ENCODE results near the gene PIAS4. TPM values are rescaled to one million over a fixed set of nuclear protein-coding genes. Genes with fewer than 3 reads are reported as not detected.
A peak's percentile ranks its signal among the peaks of the same experiment; 100 is the strongest.

The PIAS4 gene
- total and polyA plus RNA-seq, 9 of the 15 experiments (the other 6 are each of a cell fraction or from before 2014, with no cell fraction given) = 0.27 to 34.9 (median 14.4) TPM

DNA sequence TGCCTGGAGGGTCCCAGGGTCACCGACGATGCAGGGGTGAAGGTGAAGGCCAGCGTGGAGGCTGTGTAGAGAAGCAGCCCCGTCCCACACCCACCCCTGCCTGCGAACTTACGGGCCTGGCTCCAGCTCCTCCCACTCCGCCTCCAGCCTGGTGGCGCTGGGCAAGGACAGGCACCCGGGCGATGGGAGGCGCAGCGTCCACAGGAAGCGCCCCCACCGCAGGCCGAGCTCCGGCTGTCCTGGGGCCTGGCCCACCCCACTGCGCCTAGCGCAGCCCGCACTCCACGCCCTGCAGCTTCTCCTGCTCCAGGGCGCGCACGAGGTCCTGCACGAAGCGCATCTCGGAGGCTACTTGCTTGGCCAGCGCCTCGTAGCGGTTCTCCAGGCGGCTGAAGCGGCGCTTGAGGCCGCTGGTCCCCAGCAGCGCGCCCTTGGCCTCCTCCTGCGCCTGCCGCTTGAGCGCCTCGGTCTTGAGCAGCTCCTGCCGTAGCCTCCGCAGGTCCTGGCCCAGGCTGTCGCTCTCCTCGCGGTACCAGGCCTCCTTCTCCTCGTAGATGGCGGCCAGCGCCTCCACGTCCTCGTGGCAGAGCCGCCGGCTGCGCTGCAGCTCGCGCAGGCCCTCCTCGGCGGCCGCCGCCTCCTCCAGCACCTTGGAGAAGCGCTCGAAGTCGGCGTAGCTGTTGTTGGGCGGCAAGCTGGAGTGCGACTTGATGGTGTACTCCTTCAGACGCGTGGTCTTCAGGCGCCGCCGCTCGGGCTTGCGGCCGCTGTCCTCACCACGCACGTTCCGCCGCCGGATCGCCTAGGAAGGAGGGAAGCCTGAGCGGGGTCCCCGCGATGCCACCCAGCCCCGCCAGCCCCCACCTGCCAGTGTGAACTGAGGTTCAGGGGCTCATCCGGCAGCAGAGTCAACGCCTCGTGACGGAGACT lies 48.4 kb upstream of the PIAS4 start:
- H3K36me3 ChIP-seq (ENCODE audit: control insufficient read depth, insufficient read depth, low read length) = peaks cover 62% of the 10 kb centered on the region; the same call in 2 of the 3 replicates
- H3K27me3 ChIP-seq (ENCODE audit: control insufficient read depth in 2 of 2, insufficient read depth in 2 of 2, low read length in 2 of 2) = no peaks in the 10 kb centered on the region
- H3K9ac ChIP-seq (ENCODE audit: insufficient read depth in 1 of 2, low read depth in 2 of 2, low read length in 2 of 2) = no peak overlapping the region
- H3K79me2 ChIP-seq (ENCODE audit: control insufficient read depth, insufficient read depth, low read length) = no peaks in the 10 kb centered on the region
- H3K4me1 ChIP-seq (replicated peaks in 1 of 2; ENCODE audit: control insufficient read depth in 2 of 2, insufficient read depth in 2 of 2, low read length in 2 of 2) = peaks cover 3 to 28% of the 10 kb centered on the region in 2 experiments; a peak in 4 of 5 replicates
- in situ Hi-C loops (cut with MboI) = no loop called here
- H4K20me1 ChIP-seq (replicated peaks; ENCODE audit: control insufficient read depth, insufficient read depth, low read length) = no peaks in the 10 kb centered on the region; the same call in 1 of the 2 replicates
- TF ChIP-seq POLR2B (IDR thresholded peaks at IDR 0.05; ENCODE audit: low read depth, partially characterized antibody) = peak; percentile 18
- TF ChIP-seq, protein P1, sequence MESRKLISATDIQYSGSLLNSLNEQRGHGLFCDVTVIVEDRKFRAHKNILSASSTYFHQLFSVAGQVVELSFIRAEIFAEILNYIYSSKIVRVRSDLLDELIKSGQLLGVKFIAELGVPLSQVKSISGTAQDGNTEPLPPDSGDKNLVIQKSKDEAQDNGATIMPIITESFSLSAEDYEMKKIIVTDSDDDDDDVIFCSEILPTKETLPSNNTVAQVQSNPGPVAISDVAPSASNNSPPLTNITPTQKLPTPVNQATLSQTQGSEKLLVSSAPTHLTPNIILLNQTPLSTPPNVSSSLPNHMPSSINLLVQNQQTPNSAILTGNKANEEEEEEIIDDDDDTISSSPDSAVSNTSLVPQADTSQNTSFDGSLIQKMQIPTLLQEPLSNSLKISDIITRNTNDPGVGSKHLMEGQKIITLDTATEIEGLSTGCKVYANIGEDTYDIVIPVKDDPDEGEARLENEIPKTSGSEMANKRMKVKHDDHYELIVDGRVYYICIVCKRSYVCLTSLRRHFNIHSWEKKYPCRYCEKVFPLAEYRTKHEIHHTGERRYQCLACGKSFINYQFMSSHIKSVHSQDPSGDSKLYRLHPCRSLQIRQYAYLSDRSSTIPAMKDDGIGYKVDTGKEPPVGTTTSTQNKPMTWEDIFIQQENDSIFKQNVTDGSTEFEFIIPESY (CRISPR knock-in tag; IDR thresholded peaks at IDR 0.05) = peak; percentile 99
- peak; percentile 13; the same call in 1 of the 2 replicates for TF ChIP-seq RBFOX2 (IDR thresholded peaks at IDR 0.05; ENCODE audit: low read depth, low read length)
- 0 out of 2 replicates have a peak, but pooled peaks have one; percentile 19 for TF ChIP-seq POLR2G (IDR thresholded peaks at IDR 0.05; ENCODE audit: low read depth, low read length)
- no peak for TF ChIP-seq SAFB (IDR thresholded peaks at IDR 0.05; ENCODE audit: borderline replicate concordance, low read depth, low read length)
- no peak for TF ChIP-seq FOXJ2 (tag; IDR thresholded peaks at IDR 0.05)
- no peak for TF ChIP-seq TBL1XR1 (IDR thresholded peaks at IDR 0.05; ENCODE audit: low read length in 2 of 2)
- H3K4me3 ChIP-seq = no peak overlapping the region
- WGBS (ENCODE audit: insufficient coverage, low coverage, missing lambda C conversion rate) = 96% methylated on average over 38 of the region's 86 CpGs
- FAIRE-seq = no peak
- BruUV-seq (replicated peaks) = TSS peak; percentile 38
- no peak overlapping the region for H3K27ac ChIP-seq (ENCODE audit: extremely low read depth, low read depth, low read length)
- DNase-seq (ENCODE audit: extremely low read depth in 1 of 4, low spot score in 3 of 4) = no peak
- H3K4me2 ChIP-seq (ENCODE audit: insufficient read depth, low read length) = no peak overlapping the region
- ATAC-seq = no peak
- no peak overlapping the region for H2AFZ ChIP-seq (ENCODE audit: low read depth, low read length)
- H3K9me3 ChIP-seq (replicated peaks; ENCODE audit: control insufficient read depth, insufficient read depth, low read depth, low read length) = no peaks in the 10 kb centered on the region
- ChIA-PET POLR2A (interaction anchor here (1.0 to 2.5 kb wide), 2 partner anchors 10 to 161 kb away, joined by 3 to 9 read pairs; no protein-coding TSS in a partner anchor), CTCF (ENCODE audit: low intra/inter-chr PET ratio) (no interaction called here)
- no peaks in the 10 kb centered on the region for H3K9me1 ChIP-seq (ENCODE audit: control insufficient read depth, insufficient read depth, low read length)
- intact Hi-C loops (cut with micrococcal nuclease) = no loop called here
